K562 (cell line): ENCODE data around the gene LYZL4. TPM values are rescaled to one million over a fixed set of nuclear protein-coding genes. Genes with fewer than 3 reads are reported as not detected.

Experiments used
- ATAC-seq: fragments of 200-7000 bp; cut with Tn5 transposase; 3 replicates; pipeline ENCODE4 v1.9.1; 2020; ENCODE audit warnings: moderate library complexity
- BruUV-seq: library from RNA; stranded (reverse); fragments of 400-500 nt; replicated peaks from 2 replicates; lab custom pipeline; 2021; lab: Mats Ljungman, UMichigan
- CTCF ChIA-PET: fragments of 300-600 bp; formaldehyde crosslinking; extraction: SDS; loops from one replicate; lab custom pipeline; 2021; ENCODE audit warnings: low intra/inter-chr PET ratio; lab: Yijun Ruan, JAX
- POLR2A ChIA-PET: fragments of 300-600, 350-650 bp; sonication (Branson Sonifier 250); formaldehyde crosslinking; extraction: SDS; loops from one replicate; lab custom pipeline; 2021; ENCODE audit warnings: antibody characterized with exemption, inconsistent platforms; lab: Yijun Ruan, JAX
- DNase-seq, 4 experiments: peaks; one replicate each; pipeline versions ENCODE4 v3.0.0 to v3.0.0-alpha.2; 2011 to 2018; ENCODE audit warnings: low spot score in 3 of 4, mixed read lengths in 3 of 4; ENCODE audit errors: extremely low read depth in 1 of 4
- FAIRE-seq: peaks from 2 replicates; lab custom pipeline; 2011; peaks lifted over from hg19 to GRCh38; lab: Jason Lieb, UNC
- H2AFZ ChIP-seq: 2 replicates; pipeline ENCODE4 v1.6.0; 2011; ENCODE audit warnings: low read depth, low read length, control low read depth, inconsistent platforms
- H3K27ac ChIP-seq: fragments of 200-600 bp; 3 replicates; pipeline ENCODE4 v1.8.0; 2011; ENCODE audit warnings: low read depth, mild to moderate bottlenecking, control low read depth, inconsistent platforms, low read length, moderate library complexity, mixed read lengths; ENCODE audit errors: extremely low read depth
- H3K27me3 ChIP-seq, 2 experiments: fragments of 300-600 bp in 1 of 2; 2 replicates in 1 of 2; 3 replicates in 1 of 2; pipeline versions ENCODE4 v1.6.0 to v1.8.0; 2011; ENCODE audit warnings: inconsistent platforms in 2 of 2, low read length in 2 of 2, mild to moderate bottlenecking in 1 of 2, mixed read lengths in 1 of 2, moderate library complexity in 1 of 2; ENCODE audit not compliant: control insufficient read depth in 2 of 2, insufficient read depth in 2 of 2
- H3K36me3 ChIP-seq: fragments of 300-600 bp; 3 replicates; pipeline ENCODE4 v1.8.0; 2011; ENCODE audit warnings: mild to moderate bottlenecking, low read length, inconsistent platforms; ENCODE audit not compliant: control insufficient read depth, insufficient read depth
- H3K4me1 ChIP-seq, 2 experiments: fragments of 200-600 bp in 1 of 2; replicated peaks in 1 of 2; 2 replicates in 1 of 2; 3 replicates in 1 of 2; pipeline versions ENCODE4 v1.5.1 to v1.8.0; 2011; ENCODE audit warnings: inconsistent platforms in 2 of 2, low read length in 2 of 2, mild to moderate bottlenecking in 1 of 2, mixed read lengths in 1 of 2, moderate library complexity in 1 of 2; ENCODE audit not compliant: control insufficient read depth in 2 of 2, insufficient read depth in 2 of 2
- H3K4me2 ChIP-seq: 2 replicates; pipeline ENCODE4 v1.6.1; 2011; ENCODE audit warnings: low read length, control low read depth, inconsistent platforms, mixed read lengths; ENCODE audit not compliant: insufficient read depth
- H3K4me3 ChIP-seq: fragments of 200-600 bp; sonication (generic), shearing (Covaris generic); 2 replicates; pipeline ENCODE4 v1.5.1; 2016; ENCODE audit warnings: control low read depth, inconsistent platforms
- H3K79me2 ChIP-seq: fragments of 200-600 bp; 3 replicates; pipeline ENCODE4 v1.8.0; 2011; ENCODE audit warnings: low read length, inconsistent platforms; ENCODE audit not compliant: control insufficient read depth, insufficient read depth
- H3K9ac ChIP-seq, 2 experiments: 2 replicates each; pipeline versions ENCODE4 v1.6.0 to v1.6.1; 2011; ENCODE audit warnings: low read depth in 2 of 2, low read length in 2 of 2, control low read depth in 1 of 2, inconsistent platforms in 1 of 2, mild to moderate bottlenecking in 1 of 2, mixed read lengths in 1 of 2; ENCODE audit not compliant: insufficient read depth in 1 of 2
- H3K9me1 ChIP-seq: one replicate; pipeline ENCODE4 v1.6.0; 2011; ENCODE audit warnings: inconsistent platforms, mild to moderate bottlenecking, low read length, moderate library complexity; ENCODE audit not compliant: control insufficient read depth, insufficient read depth
- H3K9me3 ChIP-seq: replicated peaks from 2 replicates; pipeline ENCODE4 v1.5.1; 2011; ENCODE audit warnings: low read depth, low read length, inconsistent platforms; ENCODE audit not compliant: control insufficient read depth, insufficient read depth
- H4K20me1 ChIP-seq: replicated peaks from 2 replicates; pipeline ENCODE4 v1.6.1; 2011; ENCODE audit warnings: low read length, inconsistent platforms, mixed read lengths; ENCODE audit not compliant: control insufficient read depth, insufficient read depth
- ILK ChIP-seq: fragments of 450-650 bp; IDR thresholded peaks from 2 replicates; pipeline ENCODE4 v1.6.1; 2016; ENCODE audit warnings: missing genetic modification characterization, low read depth, mild to moderate bottlenecking, missing compliant biosample characterization, moderate library complexity, borderline replicate concordance
- JUND ChIP-seq, 2 experiments: IDR thresholded peaks; 2 replicates in 1 of 2; 3 replicates in 1 of 2; pipeline ENCODE4 v1.6.1; 2011; ENCODE audit warnings: borderline replicate concordance in 2 of 2, low read depth in 2 of 2, low read length in 2 of 2, improper control_type of control experiment in 1 of 2, missing biosample characterization in 1 of 2, missing genetic modification characterization in 1 of 2, missing genetic modification reagents in 1 of 2
- MAFK ChIP-seq: IDR thresholded peaks from 2 replicates; pipeline ENCODE4 v1.6.1; 2011; ENCODE audit warnings: low read length, improper control_type of control experiment
- NFIC ChIP-seq: fragments of 450-650 bp; IDR thresholded peaks from 2 replicates; pipeline ENCODE4 v1.6.1; 2017; ENCODE audit warnings: mild to moderate bottlenecking, inconsistent platforms
- NONO ChIP-seq, 2 experiments: fragments of 200-400 bp in 1 of 2; fragments of 450-650 bp in 1 of 2; formaldehyde crosslinking in 1 of 2; IDR thresholded peaks; 2 replicates each; pipeline ENCODE4 v1.6.1; 2017; ENCODE audit warnings: low read depth in 2 of 2, mild to moderate bottlenecking in 2 of 2, moderate library complexity in 2 of 2, low read length in 1 of 2
- NRF1 ChIP-seq, 2 experiments: fragments of 450-650 bp; IDR thresholded peaks in 1 of 2; conservative IDR thresholded peaks in 1 of 2; 2 replicates each; pipeline ENCODE4 v1.6.1; 2014; ENCODE audit warnings: mild to moderate bottlenecking in 2 of 2
- SNIP1 ChIP-seq: fragments of 450-650 bp; IDR thresholded peaks from 2 replicates; pipeline ENCODE4 v1.7.1; 2017; ENCODE audit warnings: low read depth, mild to moderate bottlenecking
- TCF7L2 ChIP-seq: fragments of 150-350 bp; IDR thresholded peaks from 2 replicates; pipeline ENCODE4 v1.6.1; 2016; ENCODE audit warnings: low read depth, mild to moderate bottlenecking, low read length, moderate library complexity
- in situ Hi-C: fragments of 300-500 bp; cut with MboI; formaldehyde crosslinking; loops from 4 replicates; pipeline ENCODE4 v1.15.0; 2018; ENCODE audit warnings: inconsistent platforms, mixed read lengths
- intact Hi-C: fragments of 100-400 bp; cut with micrococcal nuclease; formaldehyde crosslinking; loops from 2 replicates; pipeline ENCODE4 v1.14.2; 2022
- polyA plus RNA-seq, 8 experiments: library from polyadenylated mRNA; depleted of rRNA in 4 of 8; stranded (reverse) in 5 of 8; unstranded in 3 of 8; fragments of >200 nt; fragmentation: Nextera tagmentation in 2 of 8; fragmentation: Illumina TruSeq in 1 of 8; extraction: Ambion mirVana in 2 of 8; extraction: Trizol in 1 of 8; gene quantifications; 2 replicates each; pipeline versions ENCODE4 v1.2.1 to v1.2.3, GENCODE V29; 2011 to 2014; ENCODE audit warnings: inconsistent platforms in 1 of 8, missing spikeins in 1 of 8
- total RNA-seq, 7 experiments: library from RNA; depleted of rRNA in 6 of 7; stranded (reverse); fragments of >200 nt in 6 of 7; fragmentation: Illumina TruSeq in 2 of 7; extraction: Trizol in 2 of 7; gene quantifications; 2 replicates each; pipeline versions ENCODE4 v1.2.1 to v1.2.3, GENCODE V29; 2011 to 2021; ENCODE audit warnings: low replicate concordance in 1 of 7
- TF ChIP-seq, protein P1 (sequence below): sonication (generic); formaldehyde crosslinking; IDR thresholded peaks from 2 replicates; pipeline ENCODE4 v1.8.0; 2022; ENCODE audit warnings: mild to moderate bottlenecking, missing genetic modification reagents
- TF ChIP-seq, protein P2 (sequence below): fragments of 150-350 bp; conservative IDR thresholded peaks from 2 replicates; pipeline ENCODE4 v1.6.1; 2014; ENCODE audit warnings: low read length
- TF ChIP-seq, protein P3 (sequence below): fragments of 200-800 bp; sonication (Bioruptor generic); IDR thresholded peaks from 2 replicates; pipeline ENCODE4 v1.6.1; 2017; ENCODE audit warnings: missing genetic modification characterization, missing compliant biosample characterization

LYZL4 gene
- total and polyA plus RNA-seq, 9 of the 15 experiments (the other 6 are each of a cell fraction or from before 2014, with no cell fraction given) = not detected

DNA sequence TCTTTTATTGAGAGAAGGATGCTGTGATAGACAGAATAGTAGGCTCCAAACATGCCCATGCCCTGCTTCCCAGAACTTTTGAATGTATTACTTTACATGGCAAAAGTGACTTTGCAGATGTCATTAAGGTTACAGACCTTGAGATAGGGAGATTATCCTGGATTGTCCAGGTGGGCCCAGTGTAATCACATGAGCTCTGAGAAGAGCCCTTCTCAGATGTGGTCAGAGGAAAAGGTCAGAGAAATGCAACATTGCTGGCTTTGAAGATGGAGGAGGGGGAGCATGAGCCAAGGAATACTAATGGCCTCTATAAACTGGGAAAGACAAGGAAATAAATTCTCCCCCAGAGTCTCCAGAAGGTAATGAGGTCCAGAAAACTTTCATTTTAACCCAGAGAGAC is 45.8 kb upstream of the LYZL4 start:
- no peak for ATAC-seq
- in situ Hi-C loops = no loop called here
- Histone ChIP-seq H3K79me2 (no peaks in the 10 kb centered on the region), H3K4me2 (no peak overlapping the region), H3K36me3 (no peaks in the 10 kb centered on the region), H4K20me1 (no peaks in the 10 kb centered on the region), H3K27me3 (no peaks in the 10 kb centered on the region), H2AFZ (no peak overlapping the region), H3K9me3 (no peaks in the 10 kb centered on the region), H3K9ac (no peak overlapping the region), H3K4me1 (no peaks in the 10 kb centered on the region), H3K4me3 (no peak overlapping the region), H3K27ac (no peak overlapping the region), H3K9me1 (no peaks in the 10 kb centered on the region)
- no peak for DNase-seq
- no peak for FAIRE-seq
- POLR2A ChIA-PET = no interaction called here
- BruUV-seq = no TSS peak
- CTCF ChIA-PET = no interaction called here
- TF ChIP-seq MAFK (no peak), TCF7L2 (no peak), ILK (no peak), SNIP1 (no peak), NFIC (no peak), NRF1 (conservative IDR thresholded peaks at IDR 0.05 in 1 of 2, IDR thresholded peaks at IDR 0.05 in 1 of 2) (no peak), NONO (IDR thresholded peaks at IDR 0.05; ENCODE audit: low read depth in 2 of 2, low read length in 1 of 2) (no peak), JUND (IDR thresholded peaks at IDR 0.05; ENCODE audit: borderline replicate concordance, low read depth, low read length) (no peak), JUND (tag; IDR thresholded peaks at IDR 0.05; ENCODE audit: borderline replicate concordance, low read depth, low read length) (no peak)
- TF ChIP-seq, protein P1, sequence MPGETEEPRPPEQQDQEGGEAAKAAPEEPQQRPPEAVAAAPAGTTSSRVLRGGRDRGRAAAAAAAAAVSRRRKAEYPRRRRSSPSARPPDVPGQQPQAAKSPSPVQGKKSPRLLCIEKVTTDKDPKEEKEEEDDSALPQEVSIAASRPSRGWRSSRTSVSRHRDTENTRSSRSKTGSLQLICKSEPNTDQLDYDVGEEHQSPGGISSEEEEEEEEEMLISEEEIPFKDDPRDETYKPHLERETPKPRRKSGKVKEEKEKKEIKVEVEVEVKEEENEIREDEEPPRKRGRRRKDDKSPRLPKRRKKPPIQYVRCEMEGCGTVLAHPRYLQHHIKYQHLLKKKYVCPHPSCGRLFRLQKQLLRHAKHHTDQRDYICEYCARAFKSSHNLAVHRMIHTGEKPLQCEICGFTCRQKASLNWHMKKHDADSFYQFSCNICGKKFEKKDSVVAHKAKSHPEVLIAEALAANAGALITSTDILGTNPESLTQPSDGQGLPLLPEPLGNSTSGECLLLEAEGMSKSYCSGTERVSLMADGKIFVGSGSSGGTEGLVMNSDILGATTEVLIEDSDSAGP (CRISPR knock-in tag) = no peak
- TF ChIP-seq, protein P2, sequence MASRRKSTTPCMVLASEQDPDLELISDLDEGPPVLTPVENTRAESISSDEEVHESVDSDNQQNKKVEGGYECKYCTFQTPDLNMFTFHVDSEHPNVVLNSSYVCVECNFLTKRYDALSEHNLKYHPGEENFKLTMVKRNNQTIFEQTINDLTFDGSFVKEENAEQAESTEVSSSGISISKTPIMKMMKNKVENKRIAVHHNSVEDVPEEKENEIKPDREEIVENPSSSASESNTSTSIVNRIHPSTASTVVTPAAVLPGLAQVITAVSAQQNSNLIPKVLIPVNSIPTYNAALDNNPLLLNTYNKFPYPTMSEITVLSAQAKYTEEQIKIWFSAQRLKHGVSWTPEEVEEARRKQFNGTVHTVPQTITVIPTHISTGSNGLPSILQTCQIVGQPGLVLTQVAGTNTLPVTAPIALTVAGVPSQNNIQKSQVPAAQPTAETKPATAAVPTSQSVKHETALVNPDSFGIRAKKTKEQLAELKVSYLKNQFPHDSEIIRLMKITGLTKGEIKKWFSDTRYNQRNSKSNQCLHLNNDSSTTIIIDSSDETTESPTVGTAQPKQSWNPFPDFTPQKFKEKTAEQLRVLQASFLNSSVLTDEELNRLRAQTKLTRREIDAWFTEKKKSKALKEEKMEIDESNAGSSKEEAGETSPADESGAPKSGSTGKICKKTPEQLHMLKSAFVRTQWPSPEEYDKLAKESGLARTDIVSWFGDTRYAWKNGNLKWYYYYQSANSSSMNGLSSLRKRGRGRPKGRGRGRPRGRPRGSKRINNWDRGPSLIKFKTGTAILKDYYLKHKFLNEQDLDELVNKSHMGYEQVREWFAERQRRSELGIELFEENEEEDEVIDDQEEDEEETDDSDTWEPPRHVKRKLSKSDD = no peak
- TF ChIP-seq, protein P3, sequence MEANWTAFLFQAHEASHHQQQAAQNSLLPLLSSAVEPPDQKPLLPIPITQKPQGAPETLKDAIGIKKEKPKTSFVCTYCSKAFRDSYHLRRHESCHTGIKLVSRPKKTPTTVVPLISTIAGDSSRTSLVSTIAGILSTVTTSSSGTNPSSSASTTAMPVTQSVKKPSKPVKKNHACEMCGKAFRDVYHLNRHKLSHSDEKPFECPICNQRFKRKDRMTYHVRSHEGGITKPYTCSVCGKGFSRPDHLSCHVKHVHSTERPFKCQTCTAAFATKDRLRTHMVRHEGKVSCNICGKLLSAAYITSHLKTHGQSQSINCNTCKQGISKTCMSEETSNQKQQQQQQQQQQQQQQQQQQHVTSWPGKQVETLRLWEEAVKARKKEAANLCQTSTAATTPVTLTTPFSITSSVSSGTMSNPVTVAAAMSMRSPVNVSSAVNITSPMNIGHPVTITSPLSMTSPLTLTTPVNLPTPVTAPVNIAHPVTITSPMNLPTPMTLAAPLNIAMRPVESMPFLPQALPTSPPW = no peak
- intact Hi-C loops = no loop called here
